WERI-Rb-1 (cell line): Measurements from ENCODE around the gene CORIN.
"Not testable (repeated sequence)": the region's sequence is repeated elsewhere in the genome, so short reads cannot be mapped to it uniquely, and the experiment has no call there.

ENCODE experiments used
- DNase-seq: peaks from one replicate; pipeline ENCODE4 v3.0.0-alpha.2; 2020
- H3K27ac ChIP-seq: fragments of 250-450 bp; sonication (Bioruptor Pico); 2 replicates; pipeline ENCODE4 v1.5.1; 2020; ENCODE audit warnings: mild to moderate bottlenecking, moderate library complexity
- H3K27me3 ChIP-seq: fragments of 250-450 bp; sonication (Bioruptor Pico); 2 replicates; pipeline ENCODE4 v1.5.1; 2021; ENCODE audit warnings: mild to moderate bottlenecking, low read depth, moderate library complexity; ENCODE audit not compliant: insufficient read depth, severe bottlenecking
- H3K36me3 ChIP-seq: fragments of 250-450 bp; sonication (Bioruptor Pico); 2 replicates; pipeline ENCODE4 v1.5.1; 2020; ENCODE audit warnings: mild to moderate bottlenecking, moderate library complexity
- H3K4me3 ChIP-seq: 2 replicates; pipeline ENCODE4 v1.5.1; 2011; ENCODE audit warnings: low read depth, mild to moderate bottlenecking, control low read depth, low read length
- H3K9me3 ChIP-seq: fragments of 250-450 bp; sonication (Bioruptor Pico); 2 replicates; pipeline ENCODE4 v1.5.1; 2021; ENCODE audit warnings: mild to moderate bottlenecking, moderate library complexity; ENCODE audit not compliant: severe bottlenecking
- CTCF ChIP-seq: IDR thresholded peaks from 2 replicates; pipeline ENCODE4 v1.5.1; 2011; ENCODE audit warnings: low read depth, mild to moderate bottlenecking, control low read depth, inconsistent platforms, low read length

The CORIN gene

GRCh38 chr4:47560682-47561081 lies 277.2 kb downstream of the CORIN start:
- Histone ChIP-seq H3K4me3 (no peak overlapping the region), H3K27me3 (no peaks in the 10 kb centered on the region), H3K9me3 (no peaks in the 10 kb centered on the region), H3K36me3 (no peaks in the 10 kb centered on the region), H3K27ac (no peak overlapping the region)
- DNase-seq, result no peak
- no peak for TF ChIP-seq CTCF

- DNase-seq, result no peak
- Histone ChIP-seq H3K27me3 (no peaks in the 10 kb centered on the region), H3K9me3 (no peaks in the 10 kb centered on the region), H3K4me3 (no peak overlapping the region), H3K36me3 (no peaks in the 10 kb centered on the region), H3K27ac (no peak overlapping the region)
- TF ChIP-seq CTCF, result no peak
Observed at GRCh38 chr4:47557255-47557654, 280.6 kb downstream of the CORIN start.

GRCh38 chr4:47555920-47556319 lies 281.9 kb downstream of the CORIN start:
- DNase-seq, H3K4me3 ChIP-seq, H3K9me3 ChIP-seq, H3K27me3 ChIP-seq, H3K36me3 ChIP-seq, H3K27ac ChIP-seq: not testable (repeated sequence)

- no peak for DNase-seq
- Histone ChIP-seq H3K9me3 (no peaks in the 10 kb centered on the region), H3K4me3 (no peak overlapping the region)
Observed at GRCh38 chr4:47553329-47554125, 284.3 kb downstream of the CORIN start.

GRCh38 chr4:47551682-47552081 lies 286.2 kb downstream of the CORIN start:
- no peak overlapping the region for H3K4me3 ChIP-seq
- no peaks in the 10 kb centered on the region for H3K27me3 ChIP-seq
- no peak for TF ChIP-seq CTCF
- DNase-seq, result no peak
- no peaks in the 10 kb centered on the region for H3K36me3 ChIP-seq
- no peak overlapping the region for H3K27ac ChIP-seq
- no peaks in the 10 kb centered on the region for H3K9me3 ChIP-seq

More at GRCh38 chr4:47553329-47554125, 284.3 kb downstream of the CORIN start:
- TF ChIP-seq CTCF, result no peak
- H3K27me3 ChIP-seq, result no peaks in the 10 kb centered on the region
- H3K27ac ChIP-seq, result no peak overlapping the region
- no peaks in the 10 kb centered on the region for H3K36me3 ChIP-seq

- Histone ChIP-seq H3K9me3 (no peaks in the 10 kb centered on the region), H3K4me3 (no peak overlapping the region), H3K27ac (no peak overlapping the region), H3K36me3 (no peaks in the 10 kb centered on the region), H3K27me3 (no peaks in the 10 kb centered on the region)
- no peak for DNase-seq
- no peak for TF ChIP-seq CTCF
Observed at GRCh38 chr4:47550899-47551548, 286.8 kb downstream of the CORIN start.

- not testable (repeated sequence) for DNase-seq, H3K36me3 ChIP-seq, H3K27ac ChIP-seq
Observed at GRCh38 chr4:47550357-47550756, 287.5 kb downstream of the CORIN start.

More at GRCh38 chr4:47550357-47550756, 287.5 kb downstream of the CORIN start:
- not testable (repeated sequence) for H3K27me3 ChIP-seq, H3K9me3 ChIP-seq, H3K4me3 ChIP-seq
